ENCODE data around the gene MAP1A. TPM values are rescaled to one million over a fixed set of nuclear protein-coding genes. Genes with fewer than 3 reads are reported as not detected.
A peak's percentile ranks its signal among the peaks of the same experiment; 100 is the strongest.

Gene MAP1A
- total and polyA plus RNA-seq, 12 donors: 3.4 to 139 (median 45.5) TPM

DNA sequence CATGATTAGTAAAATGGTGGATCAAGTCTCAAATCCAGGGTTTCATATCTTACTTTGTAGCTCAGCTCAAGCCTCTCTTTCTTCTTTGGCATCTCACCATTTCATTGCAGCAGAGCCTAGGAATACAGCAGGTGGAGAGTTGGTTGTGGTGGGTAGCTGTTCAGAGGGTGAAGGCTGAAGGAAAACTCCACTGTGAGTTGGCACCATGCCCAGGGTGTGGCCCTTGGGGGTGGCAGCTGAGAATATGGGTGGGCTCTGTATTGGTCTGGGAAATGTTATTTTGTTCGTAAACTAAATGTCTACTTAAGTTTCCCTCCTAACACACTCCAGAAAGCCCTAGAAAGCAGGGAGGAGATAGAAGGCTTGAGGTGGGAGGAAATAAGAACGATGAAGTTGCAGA lies 1.7 kb upstream of the MAP1A start:
- H3K36me3 ChIP-seq: peaks cover 0 to 7% (median 5%) of the 10 kb centered on the region in 9 donors
- DNase-seq: no peak
- peaks cover 0 to 35% (median 0%) of the 10 kb centered on the region in 7 donors for H3K27me3 ChIP-seq
- H3K27ac ChIP-seq: peak overlapping the region in 9 of 10 donors; percentile 5 to 89 (median 73)
- 39 to 53% methylated on average over 2 of the region's 2 CpGs for WGBS, 2 donors
- no peaks in the 10 kb centered on the region for H3K9me3 ChIP-seq
- peak overlapping the region in 2 of 10 donors; percentile 62 to 68 for H3K4me3 ChIP-seq
- intact Hi-C loops (cut with DNase I): loop anchor here in 4 of 10 donors (5.0 to 10.0 kb wide), 4 partner anchors 33 to 141 kb away; partner anchors contain the start of genes TUBGCP4 (in 1 of the 4) and ZSCAN29 (in 1 of the 4)
- peaks cover 5 to 76% (median 43%) of the 10 kb centered on the region in 9 donors for H3K4me1 ChIP-seq
- no peak for ATAC-seq
- TF ChIP-seq, protein P1, sequence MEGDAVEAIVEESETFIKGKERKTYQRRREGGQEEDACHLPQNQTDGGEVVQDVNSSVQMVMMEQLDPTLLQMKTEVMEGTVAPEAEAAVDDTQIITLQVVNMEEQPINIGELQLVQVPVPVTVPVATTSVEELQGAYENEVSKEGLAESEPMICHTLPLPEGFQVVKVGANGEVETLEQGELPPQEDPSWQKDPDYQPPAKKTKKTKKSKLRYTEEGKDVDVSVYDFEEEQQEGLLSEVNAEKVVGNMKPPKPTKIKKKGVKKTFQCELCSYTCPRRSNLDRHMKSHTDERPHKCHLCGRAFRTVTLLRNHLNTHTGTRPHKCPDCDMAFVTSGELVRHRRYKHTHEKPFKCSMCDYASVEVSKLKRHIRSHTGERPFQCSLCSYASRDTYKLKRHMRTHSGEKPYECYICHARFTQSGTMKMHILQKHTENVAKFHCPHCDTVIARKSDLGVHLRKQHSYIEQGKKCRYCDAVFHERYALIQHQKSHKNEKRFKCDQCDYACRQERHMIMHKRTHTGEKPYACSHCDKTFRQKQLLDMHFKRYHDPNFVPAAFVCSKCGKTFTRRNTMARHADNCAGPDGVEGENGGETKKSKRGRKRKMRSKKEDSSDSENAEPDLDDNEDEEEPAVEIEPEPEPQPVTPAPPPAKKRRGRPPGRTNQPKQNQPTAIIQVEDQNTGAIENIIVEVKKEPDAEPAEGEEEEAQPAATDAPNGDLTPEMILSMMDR (IDR thresholded peaks at IDR 0.05): no peak

GRCh38 chr15:43516185-43516584 lies 1.2 kb upstream of the MAP1A start:
- H3K9me3 ChIP-seq: no peaks in the 10 kb centered on the region
- WGBS, 2 donors: 33 to 45% methylated on average over 5 of the region's 5 CpGs
- DNase-seq: peak; percentile 49 to 78
- peaks cover 0 to 11% (median 9%) of the 10 kb centered on the region in 9 donors for H3K36me3 ChIP-seq
- peaks cover 5 to 74% (median 40%) of the 10 kb centered on the region in 9 donors for H3K4me1 ChIP-seq
- peak; percentile 44 to 84 (median 60) for ATAC-seq
- H3K27me3 ChIP-seq: peaks cover 0 to 35% (median 0%) of the 10 kb centered on the region in 7 donors
- peak overlapping the region; percentile 17 to 89 (median 72) for H3K27ac ChIP-seq
- TF ChIP-seq, protein P1 (IDR thresholded peaks at IDR 0.05): no peak
- peak overlapping the region in 5 of 10 donors; percentile 55 to 68 (median 62) for H3K4me3 ChIP-seq
- intact Hi-C loops (cut with DNase I): loop anchor here in 4 of 10 donors (5.0 to 10.0 kb wide), 4 partner anchors 34 to 141 kb away; partner anchors contain the start of genes TUBGCP4 (in 1 of the 4) and ZSCAN29 (in 1 of the 4)

DNA sequence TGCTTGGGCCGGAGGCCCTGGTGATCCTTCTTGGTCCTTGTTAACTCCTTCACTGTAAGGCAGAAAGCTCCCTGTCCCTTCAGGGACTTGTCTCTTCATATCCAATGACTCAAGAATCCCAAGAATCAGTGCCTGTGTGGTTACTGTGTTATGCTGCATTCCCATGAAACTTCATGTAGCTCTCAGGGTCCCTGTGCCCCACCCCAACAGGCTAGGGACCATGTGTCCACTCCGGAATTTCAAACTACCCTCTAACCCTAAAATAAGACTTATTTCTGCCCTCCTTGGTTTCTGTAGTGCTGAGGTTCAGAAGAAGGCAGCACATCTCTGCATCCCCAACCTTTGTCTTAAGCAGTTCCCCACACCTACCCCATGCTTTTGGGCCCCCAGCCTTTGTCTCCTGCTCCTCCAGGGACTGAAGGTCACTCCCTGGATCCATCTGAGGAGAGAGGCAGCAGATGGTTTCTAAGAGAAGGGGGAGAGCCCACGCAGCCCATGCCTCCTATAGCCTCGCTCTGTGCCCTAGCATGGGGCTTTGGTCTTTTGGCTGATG lies 531 bp upstream of the MAP1A start:
- ATAC-seq: peak in 6 of 8 donors; percentile 2 to 17 (median 6)
- TF ChIP-seq, protein P1 (IDR thresholded peaks at IDR 0.05): no peak
- no peaks in the 10 kb centered on the region for H3K9me3 ChIP-seq
- H3K4me3 ChIP-seq: peak overlapping the region in 9 of 10 donors; percentile 28 to 68 (median 57)
- peaks cover 5 to 67% (median 33%) of the 10 kb centered on the region in 9 donors for H3K4me1 ChIP-seq
- intact Hi-C loops (cut with DNase I): loop anchor here in 4 of 10 donors (5.0 to 10.0 kb wide), 4 partner anchors 35 to 142 kb away; partner anchors contain the start of genes TUBGCP4 (in 1 of the 4) and ZSCAN29 (in 1 of the 4)
- peaks cover 0 to 33% (median 0%) of the 10 kb centered on the region in 7 donors for H3K27me3 ChIP-seq
- H3K27ac ChIP-seq: peak overlapping the region; percentile 17 to 89 (median 72)
- peaks cover 0 to 18% (median 16%) of the 10 kb centered on the region in 9 donors for H3K36me3 ChIP-seq
- WGBS, 2 donors: 41 to 47% methylated on average over 4 of the region's 4 CpGs
- DNase-seq: no peak

DNA sequence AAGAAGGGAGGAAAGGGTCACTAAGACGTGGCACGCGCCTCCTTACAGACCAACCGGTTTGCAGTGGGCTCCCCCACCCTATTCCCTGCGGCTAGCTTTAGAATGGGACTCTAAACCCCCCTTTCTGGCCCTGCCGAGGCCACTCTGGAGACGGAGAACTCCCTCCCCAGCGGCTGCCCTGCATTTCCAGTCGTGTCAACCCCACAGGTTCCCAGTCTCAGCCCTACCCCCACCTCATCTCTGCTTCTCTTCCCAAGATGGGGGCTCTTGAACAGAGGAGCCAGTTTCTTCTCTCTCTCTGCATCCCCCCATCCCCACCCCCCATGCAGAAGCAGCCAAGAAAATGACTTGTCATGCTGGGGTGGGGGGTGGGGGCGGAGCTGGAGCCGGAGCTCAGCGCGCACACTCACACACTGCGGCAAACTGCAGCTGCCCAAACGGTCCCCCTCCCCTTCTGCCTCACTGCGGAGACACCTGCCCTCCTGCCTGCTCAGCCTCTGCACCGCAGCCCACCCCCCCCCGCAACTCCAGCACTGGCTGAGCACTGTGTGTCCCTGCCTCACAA lies 871 bp downstream of the MAP1A start:
- Histone ChIP-seq H3K27ac (peak overlapping the region in 9 of 10 donors; percentile 35 to 89 (median 73)), H3K9me3 (no peaks in the 10 kb centered on the region), H3K36me3 (peaks cover 0 to 31% (median 30%) of the 10 kb centered on the region in 9 donors), H3K27me3 (peaks cover 0 to 29% (median 0%) of the 10 kb centered on the region in 7 donors), H3K4me3 (peak overlapping the region; percentile 28 to 68 (median 56)), H3K4me1 (peaks cover 5 to 57% (median 28%) of the 10 kb centered on the region in 9 donors)
- TF ChIP-seq, protein P1 (IDR thresholded peaks at IDR 0.05): no peak
- intact Hi-C loops (cut with DNase I): loop anchor here in 4 of 10 donors (5.0 to 10.0 kb wide), 4 partner anchors 36 to 143 kb away; partner anchors contain the start of genes TUBGCP4 (in 1 of the 4) and ZSCAN29 (in 1 of the 4)
- DNase-seq (peak in 1 of 2 donors; percentile 17), ATAC-seq (peak; percentile 17 to 69 (median 46))
- 6 to 10% methylated on average over 16 to 18 of the region's 18 CpGs for whole genome bisulfite sequencing, 2 donors

Measured in heart right ventricle (tissue), 16 donors.